Mammary epithelial cell (primary cell): ENCODE results near the gene TEX19.
A peak's percentile ranks its signal among the peaks of the same experiment; 100 is the strongest.

Experiments used
- EZH2 ChIP-seq: IDR thresholded peaks from 2 replicates; pipeline ENCODE4 v1.6.1; 2012; ENCODE audit warnings: low read length, inconsistent platforms, borderline replicate concordance
- TF ChIP-seq, protein P1 (sequence below), 2 donors: IDR thresholded peaks in 1 of 2; conservative IDR thresholded peaks in 1 of 2; 2 replicates each; pipeline ENCODE4 v1.5.1; 2011 to 2012; ENCODE audit warnings: inconsistent platforms in 2 of 2, low read length in 2 of 2, mild to moderate bottlenecking in 2 of 2, control low read depth in 1 of 2, low read depth in 1 of 2; ENCODE audit not compliant: insufficient read depth in 1 of 2; ENCODE audit errors: extremely low read depth in 1 of 2

DNA sequence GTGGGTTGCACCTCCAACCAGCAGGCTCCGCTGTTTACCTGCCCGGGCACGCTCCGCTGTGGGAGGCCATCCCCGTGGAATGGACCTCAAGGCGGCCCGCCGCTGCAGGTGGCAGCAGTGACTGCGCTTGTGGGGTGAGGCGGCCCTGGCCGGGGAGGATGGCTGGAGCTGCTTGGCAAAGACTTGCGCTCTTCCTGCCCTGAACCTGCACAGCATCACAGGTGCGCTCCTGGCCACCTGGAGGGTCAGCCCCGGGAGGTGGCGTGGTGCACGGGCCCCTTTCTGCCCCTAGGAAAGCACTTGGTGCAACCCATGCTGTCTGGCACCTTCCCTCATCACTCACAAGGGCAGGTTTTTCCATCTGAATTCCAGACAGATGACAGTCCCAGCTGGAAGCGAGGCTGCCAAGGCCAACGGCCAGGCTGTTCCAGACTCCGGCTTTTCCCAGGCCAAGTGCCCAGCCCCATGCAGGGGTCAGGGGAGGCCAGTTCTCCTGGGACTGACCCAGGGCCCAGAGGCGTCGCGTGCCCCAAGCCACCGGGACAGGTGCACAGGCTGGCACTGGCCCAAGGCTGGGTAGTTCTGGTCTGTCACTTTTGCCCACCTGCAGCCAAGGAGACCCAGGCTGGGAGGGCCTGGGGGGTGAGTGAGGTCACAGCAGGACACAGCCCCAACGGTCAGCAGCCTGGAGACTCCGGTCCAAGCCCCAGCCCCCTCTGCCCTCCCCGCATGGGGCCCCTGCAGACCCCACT, 25.9 kb downstream of the TEX19 start:
- TF ChIP-seq, protein P1, sequence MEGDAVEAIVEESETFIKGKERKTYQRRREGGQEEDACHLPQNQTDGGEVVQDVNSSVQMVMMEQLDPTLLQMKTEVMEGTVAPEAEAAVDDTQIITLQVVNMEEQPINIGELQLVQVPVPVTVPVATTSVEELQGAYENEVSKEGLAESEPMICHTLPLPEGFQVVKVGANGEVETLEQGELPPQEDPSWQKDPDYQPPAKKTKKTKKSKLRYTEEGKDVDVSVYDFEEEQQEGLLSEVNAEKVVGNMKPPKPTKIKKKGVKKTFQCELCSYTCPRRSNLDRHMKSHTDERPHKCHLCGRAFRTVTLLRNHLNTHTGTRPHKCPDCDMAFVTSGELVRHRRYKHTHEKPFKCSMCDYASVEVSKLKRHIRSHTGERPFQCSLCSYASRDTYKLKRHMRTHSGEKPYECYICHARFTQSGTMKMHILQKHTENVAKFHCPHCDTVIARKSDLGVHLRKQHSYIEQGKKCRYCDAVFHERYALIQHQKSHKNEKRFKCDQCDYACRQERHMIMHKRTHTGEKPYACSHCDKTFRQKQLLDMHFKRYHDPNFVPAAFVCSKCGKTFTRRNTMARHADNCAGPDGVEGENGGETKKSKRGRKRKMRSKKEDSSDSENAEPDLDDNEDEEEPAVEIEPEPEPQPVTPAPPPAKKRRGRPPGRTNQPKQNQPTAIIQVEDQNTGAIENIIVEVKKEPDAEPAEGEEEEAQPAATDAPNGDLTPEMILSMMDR (conservative IDR thresholded peaks at IDR 0.05 in 1 of 2, IDR thresholded peaks at IDR 0.05 in 1 of 2; ENCODE audit: extremely low read depth in 1 of 2, insufficient read depth in 1 of 2, low read depth in 1 of 2, low read length in 2 of 2): peak; percentile 15 to 57
- no peak for TF ChIP-seq EZH2
